A172 (cell line): Measurements from ENCODE around the gene EHMT2. TPM values are rescaled to one million over a fixed set of nuclear protein-coding genes. Genes with fewer than 3 reads are reported as not detected.
"Not testable (repeated sequence)": the region's sequence is repeated elsewhere in the genome, so short reads cannot be mapped to it uniquely, and the experiment has no call there.

Source experiments
- DNase-seq: peaks from one replicate; pipeline ENCODE4 v3.0.0-alpha.2; 2015; ENCODE audit warnings: low spot score
- total RNA-seq: library from RNA; depleted of rRNA; stranded (reverse); fragments of >200 nt; shearing (Covaris generic); gene quantifications from 2 replicates; pipeline ENCODE4 v1.2.3, GENCODE V29; 2014; rRNA removed

EHMT2 gene
- total RNA-seq, 1 experiment from 2014 or later: 85.7 TPM

- no peak for DNase-seq
Observed at GRCh38 chr6:31838968-31839367, 58.5 kb downstream of the EHMT2 start.

- DNase-seq: not testable (repeated sequence)
Observed at GRCh38 chr6:31838114-31838553, 59.4 kb downstream of the EHMT2 start.

- no peak for DNase-seq
Observed at GRCh38 chr6:31837369-31838113, 60.0 kb downstream of the EHMT2 start.

- DNase-seq: no peak
Observed at GRCh38 chr6:31836474-31837368, 60.8 kb downstream of the EHMT2 start.

GRCh38 chr6:31836047-31836473, 61.4 kb downstream of the EHMT2 start:
- DNase-seq: no peak

GRCh38 chr6:31834367-31835250, 62.9 kb downstream of the EHMT2 start:
- peak; percentile 69 for DNase-seq

- no peak for DNase-seq
Observed at GRCh38 chr6:31831350-31832215, 65.9 kb downstream of the EHMT2 start.

- no peak for DNase-seq
Observed at GRCh38 chr6:31830886-31831335, 66.6 kb downstream of the EHMT2 start.

Other genes starting within 250 kb of the EHMT2 start
- gene BAG6, start 245.0 kb downstream of the EHMT2 start, total RNA-seq: 176 and 186 TPM in 2 replicates
- 2.0 and 4.2 TPM in 2 replicates for gene APOM, start 241.8 kb downstream of the EHMT2 start, total RNA-seq
- 15.9 and 22.0 TPM in 2 replicates for gene C6orf47, start 236.9 kb downstream of the EHMT2 start, total RNA-seq
- 9.5 and 13.2 TPM in 2 replicates for gene GPANK1, start 232.7 kb downstream of the EHMT2 start, total RNA-seq
- 263 and 282 TPM in 2 replicates for gene CSNK2B, start 231.6 kb downstream of the EHMT2 start, total RNA-seq
- gene LY6G5B, start 227.7 kb downstream of the EHMT2 start, total RNA-seq: 1.2 and 2.0 TPM in 2 replicates
- not detected in 2 replicates for gene LY6G5C, start 216.6 kb downstream of the EHMT2 start, total RNA-seq
- 38.5 and 40.9 TPM in 2 replicates for gene ABHD16A, start 194.4 kb downstream of the EHMT2 start, total RNA-seq
- gene LY6G6F, start 190.8 kb downstream of the EHMT2 start, total RNA-seq: not detected in 2 replicates
- gene LY6G6D, start 182.3 kb downstream of the EHMT2 start, total RNA-seq: not detected in 2 replicates
- not detected in 2 replicates for gene LY6G6C, start 176.0 kb downstream of the EHMT2 start, total RNA-seq
- not detected in 2 replicates for gene MPIG6B, start 174.3 kb downstream of the EHMT2 start, total RNA-seq
- gene DDAH2, start 168.4 kb downstream of the EHMT2 start, total RNA-seq: 134 and 166 TPM in 2 replicates
- 927 and 1,153 TPM in 2 replicates for gene CLIC1, start 161.2 kb downstream of the EHMT2 start, total RNA-seq
- gene MSH5, start 157.7 kb downstream of the EHMT2 start, total RNA-seq: 3.2 and 6.1 TPM in 2 replicates
- 1.1 and 3.0 TPM in 2 replicates for gene SAPCD1, start 135.0 kb downstream of the EHMT2 start, total RNA-seq
- 0.60 and 3.2 TPM in 2 replicates for gene VWA7, start 120.4 kb downstream of the EHMT2 start, total RNA-seq
- gene VARS1, start 101.9 kb downstream of the EHMT2 start, total RNA-seq: 56.0 and 58.8 TPM in 2 replicates
- gene LSM2, start 90.7 kb downstream of the EHMT2 start, total RNA-seq: 80.4 and 88.0 TPM in 2 replicates
- 1.4 and 3.0 TPM in 2 replicates for gene HSPA1L, start 82.4 kb downstream of the EHMT2 start, total RNA-seq
- gene HSPA1A, start 82.2 kb downstream of the EHMT2 start, total RNA-seq: 1.2 and 4.1 TPM in 2 replicates
- gene HSPA1B, start 70.0 kb downstream of the EHMT2 start, total RNA-seq: 312 and 358 TPM in 2 replicates
- 101 and 107 TPM in 2 replicates for gene NEU1, start 34.9 kb downstream of the EHMT2 start, total RNA-seq
- gene SLC44A4, start 18.7 kb downstream of the EHMT2 start, total RNA-seq: not detected in 2 replicates
- 1.3 and 4.1 TPM in 2 replicates for gene ZBTB12, start 4.4 kb upstream of the EHMT2 start, total RNA-seq
- 0.69 TPM in 1 of 2 replicates, not detected in the other for gene C2, start 30.0 kb upstream of the EHMT2 start, total RNA-seq
- 3.7 and 4.0 TPM in 2 replicates for gene CFB, start 48.4 kb upstream of the EHMT2 start, total RNA-seq
- 92.1 and 117 TPM in 2 replicates for gene NELFE, start 61.3 kb upstream of the EHMT2 start, total RNA-seq
- 26.0 and 29.9 TPM in 2 replicates for gene SKIC2, start 61.5 kb upstream of the EHMT2 start, total RNA-seq
- gene DXO, start 74.4 kb upstream of the EHMT2 start, total RNA-seq: 16.4 and 17.9 TPM in 2 replicates
- gene C4A, start 84.4 kb upstream of the EHMT2 start, total RNA-seq: 1.2 and 1.6 TPM in 2 replicates
- gene C4B, start 117.1 kb upstream of the EHMT2 start, total RNA-seq: 0.62 and 2.5 TPM in 2 replicates
- gene CYP21A2, start 140.7 kb upstream of the EHMT2 start, total RNA-seq: 0.05 TPM in 1 of 2 replicates, not detected in the other
- 45.0 and 45.7 TPM in 2 replicates for gene TNXB, start 211.6 kb upstream of the EHMT2 start, total RNA-seq
- gene ATF6B, start 230.5 kb upstream of the EHMT2 start, total RNA-seq: 19.9 and 22.2 TPM in 2 replicates
- 4.8 and 8.8 TPM in 2 replicates for gene FKBPL, start 232.6 kb upstream of the EHMT2 start, total RNA-seq